ENCODE data around the gene UACA.
"Not testable (repeated sequence)": the region's sequence is repeated elsewhere in the genome, so short reads cannot be mapped to it uniquely, and the experiment has no call there.

Gene UACA

GRCh38 chr15:70625438-70625837 lies 137.9 kb downstream of the UACA start:
- no peak for DNase-seq (ENCODE audit: low spot score)

- DNase-seq (ENCODE audit: low spot score), result no peak
These were observed 138.3 kb downstream of the UACA start for GRCh38 chr15:70625011-70625410.

GRCh38 chr15:70618929-70619328 lies 144.4 kb downstream of the UACA start:
- DNase-seq (ENCODE audit: low spot score), result no peak

- no peak for DNase-seq (ENCODE audit: low spot score)
These were observed 145.5 kb downstream of the UACA start for GRCh38 chr15:70617911-70618287.

- DNase-seq (ENCODE audit: low spot score), result no peak
These were observed 146.1 kb downstream of the UACA start for GRCh38 chr15:70617076-70617910.

- not testable (repeated sequence) for DNase-seq (ENCODE audit: low spot score)
These were observed 147.0 kb downstream of the UACA start for GRCh38 chr15:70616311-70616756.

- DNase-seq (ENCODE audit: low spot score), result no peak
These were observed 147.7 kb downstream of the UACA start for GRCh38 chr15:70615435-70616310.

- DNase-seq (ENCODE audit: low spot score), result no peak
These were observed 149.1 kb downstream of the UACA start for GRCh38 chr15:70614221-70614620.

GRCh38 chr15:70613271-70613670 lies 150.1 kb downstream of the UACA start:
- DNase-seq (ENCODE audit: low spot score), result no peak

- DNase-seq (ENCODE audit: low spot score), result no peak
These were observed 152.1 kb downstream of the UACA start for GRCh38 chr15:70611286-70611685.

GRCh38 chr15:70610541-70610940 lies 152.8 kb downstream of the UACA start:
- DNase-seq (ENCODE audit: low spot score), result no peak

GRCh38 chr15:70609889-70610288 lies 153.5 kb downstream of the UACA start:
- DNase-seq (ENCODE audit: low spot score), result no peak

- DNase-seq (ENCODE audit: low spot score), result no peak
These were observed 155.2 kb downstream of the UACA start for GRCh38 chr15:70608144-70608543.

- no peak for DNase-seq (ENCODE audit: low spot score)
These were observed 157.6 kb downstream of the UACA start for GRCh38 chr15:70605606-70606410.

GRCh38 chr15:70604666-70605315 lies 158.6 kb downstream of the UACA start:
- DNase-seq (ENCODE audit: low spot score), result no peak
